ENCODE measurements around the gene ACTRT2.

- TF ChIP-seq POLR2A (IDR thresholded peaks at IDR 0.05) (no peak), CTCF (IDR thresholded peaks at IDR 0.05) (peak in 3 of 6 experiments; percentile 29 to 34 (median 30))
Observed at GRCh38 chr1:3069491-3070308, 48.4 kb downstream of the ACTRT2 start.

Data from Peyer's patch (tissue), 4 donors.